ENCODE results near the gene TMEM184A.

Gene TMEM184A

DNA sequence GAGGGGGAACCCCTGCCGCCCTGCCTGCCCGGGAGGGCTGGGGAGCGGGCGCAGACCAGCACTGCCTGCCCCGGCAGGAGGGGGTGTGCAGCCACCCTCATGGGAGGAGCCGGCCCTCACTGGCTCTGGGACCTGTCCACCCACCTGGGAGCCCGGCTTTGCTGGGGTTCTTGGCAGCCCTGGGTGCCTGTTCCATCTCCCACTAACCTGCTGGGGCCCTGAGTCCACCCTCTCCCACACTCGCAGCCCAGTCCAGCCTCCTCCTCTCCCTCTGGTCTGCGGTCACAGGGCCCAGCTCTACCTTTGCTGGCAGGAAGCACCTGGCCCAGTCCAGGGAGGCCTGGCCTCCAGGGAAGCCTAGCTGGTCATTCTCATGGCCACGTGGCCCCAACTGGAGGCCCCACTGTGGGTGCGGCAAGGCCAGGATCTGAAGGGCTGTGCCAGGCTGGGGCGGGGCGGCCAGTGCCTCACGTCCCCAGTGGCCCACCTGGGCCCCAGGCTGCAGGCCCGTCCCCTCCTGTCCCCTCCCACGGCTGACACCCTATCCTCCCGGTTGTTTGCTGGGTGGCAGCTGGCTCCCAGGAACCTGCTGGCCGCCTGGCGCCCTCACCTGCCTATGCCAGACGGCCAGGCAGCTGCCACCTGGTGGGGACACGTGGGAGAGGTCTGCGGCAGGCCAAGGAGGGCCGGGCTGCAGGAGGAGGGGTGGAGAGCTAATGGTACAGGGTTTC is at the start of gene TMEM184A:
Gene TMEM184A (minus strand): TSS at position 393 of the 731 bp plus-strand sequence. CDS start 721 bp downstream, outside the sequence.
- DNase-seq (ENCODE audit: low read depth, low spot score) = peak; percentile 66

DNA sequence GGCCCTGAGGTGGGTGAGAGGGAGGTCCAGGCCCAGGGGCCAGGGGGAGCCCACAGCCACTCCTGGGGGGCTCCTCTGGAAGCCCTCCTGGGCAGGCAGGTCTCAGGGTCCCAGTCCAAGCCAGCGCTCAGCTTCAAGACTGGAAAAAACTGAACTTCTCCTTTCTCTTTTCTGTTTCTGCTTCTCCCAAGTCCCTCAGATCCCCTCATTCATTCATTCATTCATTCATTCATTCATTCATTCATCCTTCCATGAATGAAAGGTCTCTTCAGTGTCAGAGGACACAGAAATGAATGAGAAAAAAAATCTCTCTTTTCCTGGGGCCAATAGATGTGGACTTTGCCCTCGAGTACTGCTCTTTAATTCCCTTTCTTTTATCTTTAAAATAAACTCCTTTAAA is 48.4 kb upstream of the TMEM184A start:
- no peak for DNase-seq (ENCODE audit: low read depth, low spot score)

DNA sequence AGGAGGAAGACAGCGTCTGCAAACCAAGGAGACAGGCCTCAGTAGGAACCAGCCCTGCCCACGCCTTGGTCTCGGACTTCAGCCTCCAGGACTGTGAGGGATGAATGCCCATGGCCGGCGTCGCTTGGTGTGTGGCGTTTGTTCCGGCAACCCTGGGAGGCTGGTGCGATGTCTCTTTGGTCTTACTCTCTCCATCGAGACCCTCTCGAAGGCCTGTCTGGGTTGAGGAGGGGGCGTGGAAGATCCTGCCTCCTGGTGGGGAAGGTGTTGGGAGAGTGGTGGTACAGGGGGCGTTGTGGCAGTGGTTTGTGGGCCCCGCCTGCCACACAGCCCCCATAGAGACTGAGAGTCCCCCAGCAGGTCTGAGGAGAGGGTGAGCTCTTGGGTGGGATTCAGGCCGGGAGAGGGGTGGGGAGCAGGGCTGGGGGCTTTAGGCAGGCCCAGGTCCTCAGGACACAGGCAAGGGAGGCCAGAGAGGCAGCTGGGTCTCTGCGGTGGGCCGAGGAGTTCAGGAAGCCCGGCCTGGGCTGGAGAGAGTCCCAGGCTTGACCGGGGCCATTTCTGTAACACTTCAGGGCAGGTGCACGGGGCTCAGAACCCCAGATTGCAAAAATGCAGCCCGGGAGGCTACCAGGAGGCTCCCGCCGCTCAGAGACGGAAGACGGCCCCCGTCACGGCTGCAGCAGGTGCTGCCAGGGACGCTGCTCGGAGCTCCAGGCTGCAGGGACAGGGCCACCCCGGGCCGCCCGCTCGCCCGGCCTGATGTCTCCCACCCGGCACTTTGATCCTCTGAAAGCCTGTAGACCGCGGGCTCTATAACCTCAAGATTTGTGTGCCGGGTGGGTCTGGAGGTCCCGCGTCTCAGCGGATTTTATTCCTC is 47.6 kb upstream of the TMEM184A start:
- DNase-seq (ENCODE audit: low read depth, low spot score) = no peak

DNA sequence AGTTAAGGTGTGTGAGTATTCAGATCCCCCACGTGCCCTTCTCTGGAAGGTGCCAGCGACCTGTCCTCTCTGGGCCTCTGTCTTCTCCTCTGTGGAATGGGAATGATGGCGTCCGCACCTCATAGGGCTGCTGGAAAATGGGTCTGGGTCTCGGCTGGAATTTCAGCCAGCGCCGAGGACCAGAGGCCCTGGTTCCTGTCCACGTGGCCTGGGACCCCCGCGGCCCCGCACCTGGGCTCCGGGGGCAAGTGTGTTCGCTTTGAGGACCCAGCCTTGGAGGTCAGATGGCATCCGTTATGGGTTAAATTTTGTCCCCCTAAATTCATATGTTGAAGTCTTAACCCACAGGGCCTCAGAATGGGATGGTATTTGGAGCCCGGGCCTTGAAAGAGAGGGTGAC is 46.4 kb upstream of the TMEM184A start:
- no peak for DNase-seq (ENCODE audit: low read depth, low spot score)

DNA sequence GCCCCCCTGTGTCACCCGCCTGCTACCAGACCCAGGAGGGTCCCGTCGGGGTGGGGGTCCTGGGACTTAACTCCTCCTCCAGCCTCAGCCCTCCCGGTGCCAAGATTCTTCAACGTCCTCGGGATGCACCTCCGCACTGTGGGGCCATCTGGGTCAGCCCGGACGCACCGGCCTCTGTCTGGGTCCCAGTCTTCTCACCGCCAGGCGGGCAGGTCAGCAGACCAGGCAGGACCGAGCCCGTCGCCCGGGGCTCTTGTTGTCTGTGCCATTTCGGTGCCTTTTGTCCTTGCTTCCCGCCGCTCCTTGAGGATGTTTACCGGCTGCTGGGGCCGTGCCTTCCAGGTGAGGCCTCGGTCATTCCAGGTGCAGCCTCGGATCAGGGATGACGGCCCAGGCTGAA is 46.0 kb upstream of the TMEM184A start:
- DNase-seq (ENCODE audit: low read depth, low spot score) = no peak

DNA sequence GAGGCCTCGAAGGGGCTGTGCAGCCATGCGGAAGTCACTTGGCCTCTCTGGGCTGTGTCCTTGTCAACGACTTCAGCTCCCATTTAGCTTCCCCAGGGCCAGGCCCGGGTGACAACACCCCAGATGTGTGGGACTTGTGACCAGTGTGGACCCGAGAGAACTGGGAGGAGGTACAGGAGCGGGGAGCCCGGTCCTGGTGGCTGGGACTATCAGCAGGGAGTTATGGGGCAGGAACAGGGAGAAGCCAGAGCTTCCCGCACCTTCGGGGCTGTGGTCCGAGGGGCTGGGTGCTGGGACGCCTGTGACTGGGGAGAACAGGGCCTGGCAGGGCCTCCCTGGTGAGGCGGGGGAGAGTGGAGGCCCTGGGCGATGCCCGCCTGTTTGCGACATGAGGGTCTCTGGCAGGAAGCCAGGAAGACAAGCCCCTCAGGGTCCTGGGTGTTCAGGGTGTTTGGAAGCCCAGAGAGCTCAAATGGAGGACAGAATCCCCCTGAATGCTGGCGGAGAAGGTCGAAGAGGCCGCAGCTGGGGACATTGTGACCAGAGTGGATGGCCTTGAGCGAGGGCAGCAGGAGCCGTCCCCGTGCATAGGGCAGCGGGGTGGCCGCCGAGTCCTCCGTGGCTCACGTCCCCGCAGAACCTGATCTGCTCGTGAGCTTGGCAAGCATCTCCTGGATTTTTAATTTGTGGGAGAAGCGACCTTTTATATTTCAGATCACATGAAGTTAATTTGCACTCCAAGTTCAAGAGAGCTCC is 43.8 kb upstream of the TMEM184A start:
- no peak for DNase-seq (ENCODE audit: low read depth, low spot score)

DNA sequence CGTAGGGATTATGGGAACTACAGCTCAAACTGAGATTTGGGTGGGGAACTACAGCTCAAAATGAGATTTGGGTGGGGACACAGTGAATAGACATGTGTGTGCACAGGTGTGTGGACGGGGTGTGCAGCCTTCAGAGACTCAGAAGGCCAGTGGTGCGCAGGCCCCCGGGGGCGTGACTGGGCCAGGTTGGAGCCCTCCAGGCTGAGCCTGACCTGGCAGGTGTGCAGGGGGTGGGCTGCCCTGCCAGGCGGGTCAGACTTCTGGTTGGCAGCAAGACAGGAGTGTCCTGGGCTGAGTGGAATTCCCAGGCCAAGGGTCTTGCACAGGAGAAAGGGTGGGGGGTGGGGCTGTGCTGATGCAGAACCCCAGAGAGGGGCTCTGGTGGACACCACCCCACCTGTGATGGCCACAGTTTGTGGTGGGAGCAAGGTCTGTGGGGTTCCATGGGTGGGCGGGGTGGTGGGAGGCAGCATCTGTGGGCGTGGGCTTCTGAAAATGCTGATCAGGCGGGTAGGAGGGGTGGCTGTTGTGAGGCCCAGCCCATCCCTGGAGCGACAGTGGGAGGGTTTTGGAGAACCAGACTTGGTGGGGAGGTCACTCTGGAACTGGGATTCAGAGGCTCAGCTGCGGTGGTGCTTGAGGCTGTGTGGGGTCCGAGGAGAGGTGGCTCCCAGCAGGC is 43.1 kb upstream of the TMEM184A start:
- no peak for DNase-seq (ENCODE audit: low read depth, low spot score)

DNA sequence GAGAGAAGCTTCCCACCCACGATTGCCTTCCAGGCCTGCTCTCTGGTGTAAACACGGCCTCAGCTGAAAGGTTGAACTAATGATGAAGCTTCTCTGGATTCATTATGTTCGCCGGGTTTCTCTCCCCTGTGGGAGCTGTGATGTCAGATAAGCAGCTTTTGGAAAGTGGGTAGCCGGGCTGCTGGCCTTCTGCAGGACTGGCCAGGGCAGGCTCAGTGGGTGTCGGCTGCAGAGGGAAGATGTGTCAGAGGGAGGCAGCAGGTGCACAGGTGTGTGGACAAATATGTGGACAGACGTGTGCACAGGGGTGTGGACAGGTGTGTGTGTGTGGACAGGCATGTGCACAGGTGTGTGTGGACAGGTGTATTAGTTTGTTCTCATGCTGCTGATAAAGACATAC is 42.3 kb upstream of the TMEM184A start:
- DNase-seq (ENCODE audit: low read depth, low spot score) = no peak

DNA sequence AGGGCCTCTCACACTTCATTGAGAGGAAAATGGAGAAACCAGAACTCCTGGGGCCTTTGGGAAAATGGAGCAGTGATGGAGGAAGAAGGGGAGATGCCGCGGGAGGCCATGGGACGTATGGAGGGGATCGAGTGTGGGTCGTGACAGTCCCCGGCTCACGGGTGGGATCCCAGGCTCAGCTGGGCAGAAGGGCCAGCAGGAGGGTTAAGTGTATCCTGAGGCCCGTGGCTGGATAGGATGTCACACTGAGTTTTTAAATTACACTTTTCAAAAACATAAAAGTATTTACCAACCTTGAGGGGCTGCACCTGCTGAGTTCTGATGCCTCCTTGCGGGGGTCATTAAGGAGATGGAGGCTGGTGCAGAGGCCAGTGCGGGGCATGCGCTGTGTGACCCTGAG is 41.8 kb upstream of the TMEM184A start:
- no peak for DNase-seq (ENCODE audit: low read depth, low spot score)

DNA sequence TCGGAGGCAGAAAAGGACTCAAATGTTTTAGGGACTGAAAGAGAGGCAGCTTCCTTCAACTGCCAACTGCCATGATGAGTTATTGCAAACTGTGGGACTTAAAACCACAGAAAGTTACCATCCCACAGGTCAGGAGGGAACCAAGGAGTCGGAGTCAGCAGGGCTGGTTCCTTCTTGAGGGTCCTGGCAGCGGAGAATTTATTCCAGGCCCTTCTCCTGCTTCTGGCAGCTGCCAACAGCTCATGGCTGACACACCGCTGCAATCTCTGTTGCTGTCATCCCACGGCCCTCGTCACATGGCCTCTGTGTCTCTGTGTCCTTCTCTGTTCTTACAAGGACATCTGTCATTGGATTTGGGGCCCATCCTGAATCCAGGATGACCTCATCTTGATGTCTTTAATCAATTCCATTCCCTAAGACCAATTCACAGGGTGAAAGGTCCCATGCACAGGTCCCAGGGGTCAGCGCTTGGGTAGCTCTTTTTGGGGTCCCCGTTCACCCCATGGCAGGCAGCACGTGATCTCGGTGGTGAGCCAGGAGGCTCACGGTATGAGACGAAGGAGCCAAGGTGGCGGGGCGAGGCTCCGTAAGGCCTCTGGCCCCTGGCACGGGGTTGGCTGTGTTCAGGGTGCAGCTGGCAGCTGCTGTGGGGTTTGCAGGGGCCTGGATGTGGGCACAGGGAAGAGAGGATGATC is 41.2 kb upstream of the TMEM184A start:
- DNase-seq (ENCODE audit: low read depth, low spot score) = no peak

DNA sequence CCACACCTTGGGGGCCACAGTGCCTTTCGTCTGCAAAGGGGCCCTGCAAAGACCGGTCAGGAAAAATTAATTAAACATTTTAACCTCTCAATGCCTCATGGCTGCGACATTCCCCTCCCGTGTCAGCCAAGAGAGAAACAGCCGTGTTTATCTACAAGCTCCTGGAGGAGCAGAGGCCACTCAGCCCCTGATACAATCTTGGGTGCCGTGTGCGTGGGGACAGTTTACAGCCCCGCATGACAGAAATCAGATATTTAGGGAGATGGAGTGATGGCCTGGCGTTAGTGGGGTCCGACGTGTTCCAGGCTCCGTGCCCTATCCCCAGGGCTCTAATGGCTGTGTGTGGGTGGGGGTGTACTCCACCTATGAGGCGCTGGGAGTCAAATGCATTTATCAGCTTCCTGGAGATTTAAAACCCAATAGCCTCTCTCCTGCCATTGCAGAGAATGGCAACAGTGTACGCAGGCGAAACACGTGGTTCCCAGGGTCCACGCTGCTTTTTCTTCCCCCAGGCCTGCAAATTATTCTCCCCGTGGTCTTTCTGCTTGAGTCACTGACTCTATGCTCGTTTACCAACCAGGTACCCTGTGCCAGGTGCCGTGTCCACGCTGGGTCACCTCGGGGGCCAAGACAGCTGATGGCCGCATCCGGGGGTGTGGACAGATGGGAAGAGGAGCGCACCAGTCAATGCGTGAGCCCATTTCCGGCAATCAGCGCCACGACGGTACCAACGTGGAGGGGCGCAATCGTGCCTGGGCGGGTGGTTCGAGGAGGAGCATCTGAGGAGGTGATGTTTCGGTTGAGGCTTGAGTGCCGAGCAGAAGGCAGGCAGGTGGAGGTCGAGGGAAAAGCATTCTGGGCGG is 40.4 kb upstream of the TMEM184A start:
- DNase-seq (ENCODE audit: low read depth, low spot score) = no peak

DNA sequence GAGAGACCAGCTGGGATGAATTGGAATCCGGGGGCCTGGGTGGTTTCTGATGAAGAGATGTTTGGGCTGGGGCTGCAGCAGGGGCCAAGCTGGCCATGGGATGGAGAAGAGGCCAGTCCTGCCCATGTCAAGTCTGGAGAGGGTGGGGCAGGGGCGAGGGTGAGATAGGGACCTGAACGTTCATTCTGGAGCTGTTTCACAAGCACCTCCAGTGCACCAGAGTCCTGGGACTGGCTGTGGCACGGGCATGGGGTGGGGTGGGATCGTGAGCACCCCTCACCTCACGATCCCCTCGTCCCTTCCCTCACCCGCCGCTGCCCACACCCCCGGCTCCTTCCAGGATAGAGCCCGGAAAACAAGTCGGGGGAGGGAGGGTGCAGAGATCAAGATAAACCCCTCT is 39.6 kb upstream of the TMEM184A start:
- DNase-seq (ENCODE audit: low read depth, low spot score) = no peak

DNA sequence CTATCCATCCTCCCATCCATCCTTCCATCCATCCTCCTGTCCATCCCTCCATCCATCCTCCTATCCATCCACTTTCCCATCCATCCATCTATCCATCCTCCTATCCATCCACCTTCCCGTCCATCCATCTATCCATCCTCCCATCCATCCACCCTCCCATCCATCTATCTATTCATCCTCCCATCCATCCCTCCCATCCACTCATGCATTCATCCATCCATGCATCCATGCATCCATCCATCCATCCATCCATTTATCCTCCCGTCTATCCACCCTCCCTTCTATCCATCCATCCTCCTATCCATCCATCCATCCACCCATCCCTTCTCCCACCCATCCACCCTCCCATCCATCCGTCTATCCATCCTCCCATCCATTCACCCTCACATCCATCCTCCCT is 39.0 kb upstream of the TMEM184A start:
- DNase-seq (ENCODE audit: low read depth, low spot score) = no peak

DNA sequence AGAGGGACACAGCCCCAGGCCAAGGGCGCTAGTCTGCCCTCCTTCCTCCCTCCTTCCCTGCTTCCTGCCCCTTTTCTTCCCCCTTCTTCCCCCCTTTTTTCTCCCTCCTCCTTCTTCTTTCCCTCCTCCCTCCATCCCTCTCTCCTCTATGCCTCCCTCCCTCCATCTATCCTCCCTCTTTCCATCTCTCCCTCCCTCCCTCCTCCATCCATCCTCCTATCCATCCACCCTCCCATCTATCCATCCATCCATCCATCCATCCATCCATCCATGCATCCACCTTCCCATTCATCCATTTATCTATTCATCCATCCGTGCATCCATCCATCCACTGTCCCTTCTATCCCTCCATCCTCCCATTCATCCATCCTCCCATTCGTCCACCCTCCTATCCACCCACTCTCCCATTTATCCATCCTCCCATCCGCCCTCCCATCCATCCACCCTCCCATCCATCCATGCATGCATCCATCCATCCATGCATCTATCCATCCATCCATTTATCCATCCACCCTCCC is 38.0 kb upstream of the TMEM184A start:
- DNase-seq (ENCODE audit: low read depth, low spot score) = no peak

DNA sequence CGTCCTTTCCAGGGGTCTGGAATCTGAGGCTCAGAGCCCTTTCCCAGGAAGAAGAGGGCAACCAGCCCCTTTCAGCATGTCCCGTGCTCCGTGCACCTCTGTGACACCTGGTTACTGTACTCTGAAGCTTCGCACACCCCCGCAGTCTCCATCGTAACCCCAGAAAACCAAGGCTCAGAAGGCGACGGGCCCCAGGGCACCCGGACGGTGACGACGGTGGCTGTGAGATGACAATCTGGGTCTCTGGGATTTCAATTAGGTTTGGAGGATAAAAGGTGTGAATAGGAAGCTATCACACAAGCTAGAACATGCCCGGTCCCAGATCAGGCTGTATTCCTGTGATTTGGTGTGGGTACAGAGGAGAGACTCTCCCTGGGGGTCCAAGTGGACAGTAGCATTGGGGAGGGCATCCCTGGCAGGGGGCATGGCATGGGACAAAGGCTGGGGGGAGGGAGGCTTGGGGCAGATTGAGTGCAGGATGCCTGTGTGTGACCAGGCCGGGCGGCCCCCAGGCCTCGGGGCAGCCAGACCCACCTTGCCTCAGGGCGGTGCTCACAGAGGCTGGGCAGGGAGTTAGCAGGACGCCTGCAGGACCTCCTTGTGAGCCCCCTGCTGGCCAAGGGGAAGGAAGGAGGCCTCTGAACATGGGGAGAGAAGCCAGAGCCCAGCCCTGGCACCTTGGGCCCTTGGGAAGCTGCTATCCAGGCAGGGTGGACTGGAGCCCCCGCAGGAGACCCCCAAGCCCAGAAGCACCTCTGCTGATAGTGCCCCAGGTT is 37.3 kb upstream of the TMEM184A start:
- DNase-seq (ENCODE audit: low read depth, low spot score) = no peak

DNA sequence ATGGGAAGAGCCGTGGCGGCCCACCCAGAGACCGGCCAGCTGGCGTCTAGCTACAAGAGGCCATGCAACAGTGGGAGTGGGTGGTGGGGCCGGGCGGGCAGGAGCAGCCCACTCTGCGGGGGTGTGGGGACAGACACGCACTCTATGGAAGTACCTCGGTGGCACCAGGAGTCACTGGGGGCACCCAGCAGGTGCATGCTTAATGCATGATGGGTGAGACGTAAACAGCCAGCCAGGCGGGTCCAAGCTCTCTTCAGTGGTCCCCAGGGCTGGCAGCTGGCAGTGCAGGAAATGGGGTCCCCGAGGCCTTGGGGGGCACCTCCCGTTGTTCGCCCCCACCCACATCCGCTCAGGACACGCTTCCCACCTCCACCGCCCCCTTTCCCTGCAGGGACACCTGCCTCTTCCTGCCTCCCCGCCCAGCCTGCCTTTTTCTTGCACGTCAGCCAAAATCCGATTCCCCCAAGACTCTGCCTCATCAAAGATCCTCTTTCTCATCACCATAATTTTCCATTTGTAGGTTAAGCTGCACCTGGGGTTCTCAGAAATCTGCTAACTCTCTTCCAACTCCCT is 36.4 kb upstream of the TMEM184A start:
- DNase-seq (ENCODE audit: low read depth, low spot score) = no peak

DNA sequence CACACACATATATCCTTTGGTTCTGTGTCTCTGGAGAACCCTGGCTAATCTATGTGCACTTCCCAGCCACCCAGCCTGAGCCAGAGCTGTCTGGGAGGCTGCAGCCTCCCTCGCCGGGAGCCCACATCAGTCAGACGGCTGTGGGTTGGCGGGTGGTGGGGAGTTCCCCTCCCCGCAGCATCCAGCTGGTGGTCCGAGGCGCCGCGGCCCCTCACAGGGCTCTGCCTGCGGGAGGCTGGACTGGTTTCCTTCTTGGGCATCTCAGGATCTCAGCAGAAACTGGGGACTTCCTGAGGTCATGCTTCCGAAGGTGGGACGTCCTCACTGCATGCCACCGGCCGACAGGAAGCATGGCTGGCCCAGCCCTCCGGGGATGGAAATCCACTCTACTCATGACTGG is 35.9 kb upstream of the TMEM184A start:
- no peak for DNase-seq (ENCODE audit: low read depth, low spot score)

DNA sequence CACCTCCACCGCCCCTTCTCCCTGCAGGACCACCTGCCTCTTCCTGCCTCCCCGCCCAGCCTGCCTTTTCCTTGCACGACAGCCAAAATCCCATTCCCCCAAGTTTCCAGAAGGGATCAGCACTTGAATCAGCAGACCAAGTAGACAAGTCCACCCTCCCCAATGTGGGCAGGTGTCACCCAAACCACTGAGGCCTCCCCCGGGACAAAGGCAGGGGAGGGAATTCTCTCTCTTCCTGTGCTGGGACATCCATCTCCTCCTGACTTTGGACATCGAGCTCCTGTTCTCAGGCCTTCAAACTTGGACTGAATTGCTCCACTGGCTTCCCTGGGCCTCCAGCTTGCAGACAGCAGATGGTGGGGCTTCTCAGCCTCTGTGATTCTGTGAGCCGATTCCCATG is 35.4 kb upstream of the TMEM184A start:
- no peak for DNase-seq (ENCODE audit: low read depth, low spot score)

DNA sequence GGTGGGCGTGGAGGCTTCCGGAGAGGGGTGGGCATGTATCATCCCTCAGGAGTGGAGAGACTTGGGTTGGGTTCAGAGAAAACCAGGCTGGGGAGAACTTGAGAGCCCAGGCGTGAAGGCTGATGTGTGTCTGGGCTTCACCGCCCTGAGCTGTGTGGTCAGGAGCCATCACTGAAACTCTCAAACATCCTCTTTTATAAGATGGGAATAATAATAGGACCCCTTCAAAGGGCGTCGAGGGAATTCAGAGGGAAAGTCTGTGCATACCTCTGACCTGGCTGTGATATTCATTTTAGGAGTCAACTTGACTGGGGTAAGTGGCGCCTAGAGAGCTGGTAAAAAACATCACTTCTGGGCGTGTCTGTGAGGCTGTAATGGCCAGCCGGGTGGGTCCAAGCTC is 34.9 kb upstream of the TMEM184A start:
- DNase-seq (ENCODE audit: low read depth, low spot score) = no peak
